Inflammatory macrophage treated with lipopolysaccharide for 1 hour (primary cell): Measurements from ENCODE around the gene SCN1B.
A peak's percentile ranks its signal among the peaks of the same experiment; 100 is the strongest.
"Not testable (repeated sequence)": the region's sequence is repeated elsewhere in the genome, so short reads cannot be mapped to it uniquely, and the experiment has no call there.

Experiments used
- DNase-seq, 2 donors: peaks; one replicate each; pipeline ENCODE4 v3.0.0-alpha.2; 2020 to 2022

Gene SCN1B

GRCh38 chr19:35039881-35040825 is 9.9 kb downstream of the SCN1B start:
- no peak for DNase-seq

GRCh38 chr19:35040826-35041547 is 10.7 kb downstream of the SCN1B start:
- peak; percentile 18 to 42 for DNase-seq

GRCh38 chr19:35041548-35042055 is 11.3 kb downstream of the SCN1B start, which contains the start of gene HPN:
Gene HPN (plus strand): TSS chr19:35041721. CDS start chr19:35042507, 786 bp downstream.
- no peak for DNase-seq

- DNase-seq: no peak
Observed at GRCh38 chr19:35042056-35042730, 11.9 kb downstream of the SCN1B start.

- DNase-seq: no peak
Observed at GRCh38 chr19:35042954-35043604, 12.8 kb downstream of the SCN1B start.

GRCh38 chr19:35043906-35044305 is 13.6 kb downstream of the SCN1B start:
- DNase-seq: no peak

- DNase-seq: peak in 1 of 2 donors; percentile 85
Observed at GRCh38 chr19:35044317-35045117, 14.2 kb downstream of the SCN1B start.

GRCh38 chr19:35045667-35046300 is 15.5 kb downstream of the SCN1B start:
- DNase-seq: peak; percentile 63 to 68

GRCh38 chr19:35046461-35046860 is 16.2 kb downstream of the SCN1B start:
- DNase-seq: no peak

- DNase-seq: no peak
Observed at GRCh38 chr19:35048911-35049411, 18.7 kb downstream of the SCN1B start.

- no peak for DNase-seq
Observed at GRCh38 chr19:35049456-35049855, 19.2 kb downstream of the SCN1B start.

- DNase-seq: not testable (repeated sequence)
Observed at GRCh38 chr19:35050662-35051061, 20.4 kb downstream of the SCN1B start.

- DNase-seq: not testable (repeated sequence)
Observed at GRCh38 chr19:35051268-35051667, 21.0 kb downstream of the SCN1B start.

- DNase-seq: no peak
Observed at GRCh38 chr19:35051796-35052195, 21.5 kb downstream of the SCN1B start.

- DNase-seq: no peak
Observed at GRCh38 chr19:35052599-35053190, 22.4 kb downstream of the SCN1B start.

- no peak for DNase-seq
Observed at GRCh38 chr19:35053667-35054293, 23.5 kb downstream of the SCN1B start.

GRCh38 chr19:35054626-35055025 is 24.4 kb downstream of the SCN1B start:
- DNase-seq: no peak

GRCh38 chr19:35055715-35056179 is 25.5 kb downstream of the SCN1B start:
- DNase-seq: no peak

GRCh38 chr19:35056513-35057063 is 26.3 kb downstream of the SCN1B start:
- DNase-seq: no peak
